ENCODE results near the gene CERS1.
A peak's percentile ranks its signal among the peaks of the same experiment; 100 is the strongest.

Gene CERS1

DNA sequence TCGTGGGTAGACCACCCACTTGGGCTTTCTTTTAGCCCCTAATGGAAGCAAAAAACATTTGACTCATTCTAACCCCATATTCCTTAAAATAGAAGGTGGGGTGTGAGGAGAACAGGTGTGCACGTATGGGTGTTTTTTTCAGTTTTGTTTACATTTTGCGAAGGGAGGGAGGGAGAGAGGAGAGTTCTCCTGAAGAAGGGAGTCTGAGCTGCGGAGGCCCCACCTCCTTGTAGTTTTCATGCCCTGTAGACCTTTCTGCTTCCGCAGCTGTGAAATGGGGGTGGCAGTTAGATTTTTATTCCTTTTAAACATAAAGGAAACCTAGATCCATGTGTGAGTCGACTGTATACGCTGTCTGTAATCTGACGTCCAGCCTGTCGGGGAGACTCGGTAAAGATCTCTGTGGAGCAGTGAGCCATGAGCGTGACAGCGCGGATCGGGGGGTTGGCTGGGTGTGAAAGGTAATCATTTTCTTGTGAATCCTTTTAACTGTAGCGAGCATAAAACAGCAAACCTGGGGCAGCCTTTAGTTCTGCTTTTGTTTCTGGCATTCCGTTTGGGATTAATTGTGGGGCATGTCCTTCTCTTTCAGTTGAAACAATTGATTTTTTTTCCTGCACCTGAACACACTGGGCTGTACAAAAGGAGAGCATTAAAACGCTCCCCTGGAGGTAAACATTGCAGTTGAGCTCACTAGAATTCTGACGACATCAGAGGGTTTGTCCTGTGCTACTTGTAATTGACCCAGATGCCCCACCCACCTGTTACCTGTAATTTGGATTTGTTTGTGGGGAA is 61.9 kb downstream of the CERS1 start:
- DNase-seq = no peak

DNA sequence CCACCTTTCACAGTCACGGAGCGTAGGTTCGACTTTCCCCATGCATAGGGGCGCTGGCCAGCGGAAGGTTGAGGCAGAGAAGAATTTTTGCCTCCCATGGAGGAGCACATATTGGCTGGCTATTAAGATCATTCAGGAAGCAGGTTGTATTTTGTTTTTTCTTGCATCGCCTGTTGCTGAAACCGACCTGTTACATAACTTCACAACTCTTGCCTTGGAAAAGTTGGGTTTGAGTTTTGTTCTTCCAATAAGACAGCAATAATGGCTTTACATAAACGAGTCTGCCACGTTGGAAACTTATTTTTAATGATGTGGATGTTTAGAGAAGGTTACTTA is 62.8 kb downstream of the CERS1 start:
- DNase-seq = no peak

DNA sequence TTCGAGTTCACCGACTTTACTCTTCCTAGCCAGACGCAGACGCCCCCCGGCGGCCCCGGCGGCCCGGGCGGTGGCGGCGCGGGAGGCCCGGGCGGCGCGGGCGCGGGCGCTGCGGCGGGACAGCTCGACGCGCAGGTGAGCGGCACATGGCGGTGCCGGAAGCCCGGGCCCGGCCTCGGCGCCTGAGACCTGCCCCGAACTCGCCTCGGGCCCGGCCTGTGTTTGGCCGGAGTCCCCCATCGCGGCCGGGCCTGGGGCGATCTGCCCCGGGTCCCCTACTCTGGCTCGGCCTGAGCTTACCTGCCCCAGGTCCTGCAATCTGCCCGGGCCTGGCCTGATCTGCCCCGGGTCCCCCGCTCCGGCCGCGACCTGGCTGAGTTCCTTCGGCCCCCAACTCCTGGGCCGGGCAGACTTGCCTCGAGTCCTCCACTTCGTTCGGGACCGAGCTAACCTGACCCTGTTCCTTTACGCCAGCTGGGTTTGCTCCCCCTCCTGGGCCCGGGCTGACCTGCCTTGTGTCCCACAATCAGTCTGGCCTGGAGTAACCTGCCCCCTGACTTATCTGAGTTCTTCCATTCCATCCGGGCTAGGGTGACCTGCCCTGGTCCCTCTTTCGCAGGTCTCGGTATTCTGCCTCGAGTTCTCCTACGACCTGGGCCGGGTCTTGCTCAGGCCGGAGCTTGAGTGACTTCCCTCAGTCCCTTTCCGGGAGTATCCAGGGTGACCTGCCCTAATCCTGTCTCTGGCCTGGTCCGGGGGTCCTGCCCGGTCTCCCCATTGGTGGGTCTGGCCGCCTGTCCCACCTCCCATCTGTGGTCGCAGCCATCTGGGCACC is 63.4 kb downstream of the CERS1 start:
- no peak for DNase-seq

DNA sequence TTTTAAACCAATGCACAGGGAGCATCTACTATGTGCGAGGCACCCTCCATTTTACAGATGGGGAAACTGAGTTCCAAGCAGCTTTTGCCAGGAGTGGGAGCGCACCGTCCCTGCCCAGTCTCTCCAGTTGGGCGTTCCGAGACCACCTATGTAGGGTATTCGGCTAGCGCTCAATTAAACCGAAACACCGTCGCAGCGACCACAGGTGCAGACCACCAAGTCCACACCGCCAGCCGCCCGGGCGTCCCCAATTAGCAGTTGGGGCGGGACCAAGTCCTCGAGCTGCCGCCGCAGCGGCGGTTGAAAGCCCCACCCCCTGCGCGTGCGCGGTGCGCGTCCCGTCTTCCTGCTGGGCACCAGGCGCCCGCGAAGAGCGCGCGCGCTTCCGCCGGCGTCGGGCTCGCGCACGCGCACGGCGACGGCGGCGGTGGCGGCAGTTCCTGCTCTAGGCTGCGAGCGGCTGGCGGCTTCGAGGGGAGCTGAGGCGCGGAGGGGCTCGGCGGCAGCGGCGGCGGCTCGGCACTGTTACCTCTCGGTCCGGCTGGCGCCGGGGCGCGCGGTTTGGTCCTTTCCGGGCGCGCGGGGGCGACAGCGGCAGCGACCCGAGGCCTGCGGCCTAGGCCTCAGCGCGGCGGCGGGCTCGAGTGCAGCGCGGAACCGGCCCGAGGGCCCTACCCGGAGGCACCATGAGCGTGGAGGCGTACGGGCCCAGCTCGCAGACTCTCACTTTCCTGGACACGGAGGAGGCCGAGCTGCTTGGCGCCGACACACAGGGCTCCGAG is 64.2 kb downstream of the CERS1 start, which contains the start of gene UPF1:
UPF1 (plus strand) TSS at position 436 of the 782 bp plus-strand sequence; CDS start at position 687, 251 bp downstream.
- DNase-seq = peak; percentile 89 to 97

DNA sequence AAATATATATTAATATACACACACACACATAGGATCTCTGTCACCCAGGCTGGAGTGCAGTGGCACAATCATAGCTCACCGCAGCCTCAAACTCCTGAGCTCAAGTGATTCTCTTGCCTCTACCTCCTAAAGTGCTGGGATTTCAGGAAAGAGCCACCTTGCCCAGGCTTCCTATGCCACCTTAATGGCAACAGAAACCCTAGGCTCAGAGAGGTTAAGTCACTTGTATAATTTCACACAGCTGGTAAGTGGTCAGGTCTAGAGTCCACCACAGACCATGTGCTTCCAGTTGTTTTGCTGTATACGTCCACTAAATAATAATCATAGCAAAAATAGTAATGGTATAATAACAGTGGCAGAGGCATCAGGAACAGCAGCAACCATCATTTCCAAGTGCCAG is 65.5 kb downstream of the CERS1 start:
- no peak for DNase-seq

DNA sequence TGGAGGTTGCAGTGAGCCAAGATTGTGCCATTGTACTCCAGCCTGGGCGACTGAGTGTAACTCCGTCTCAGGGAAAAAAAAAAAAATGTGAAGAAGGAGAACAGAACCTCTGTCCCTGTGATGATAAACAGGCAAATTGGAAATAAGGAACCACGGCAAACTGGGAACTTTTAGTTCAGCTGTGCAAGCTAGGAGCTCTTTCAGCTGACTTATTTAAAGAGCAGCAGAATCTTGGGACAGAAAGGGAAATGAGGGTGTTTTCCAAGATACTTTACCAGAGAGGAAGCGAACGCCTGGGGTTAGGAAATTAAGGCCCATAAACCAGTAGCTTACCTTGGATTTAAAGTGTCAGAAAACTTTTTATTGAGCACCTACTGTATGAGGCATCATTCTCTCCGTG is 67.2 kb downstream of the CERS1 start:
- DNase-seq = no peak

Data from NCI-H446 (cell line).